ENCODE results near the gene CLDN4. TPM values are rescaled to one million over a fixed set of nuclear protein-coding genes. Genes with fewer than 3 reads are reported as not detected.

CLDN4 gene
- total and polyA plus RNA-seq, 2 experiments from 2014 or later = 11.6 to 19.4 TPM

DNA sequence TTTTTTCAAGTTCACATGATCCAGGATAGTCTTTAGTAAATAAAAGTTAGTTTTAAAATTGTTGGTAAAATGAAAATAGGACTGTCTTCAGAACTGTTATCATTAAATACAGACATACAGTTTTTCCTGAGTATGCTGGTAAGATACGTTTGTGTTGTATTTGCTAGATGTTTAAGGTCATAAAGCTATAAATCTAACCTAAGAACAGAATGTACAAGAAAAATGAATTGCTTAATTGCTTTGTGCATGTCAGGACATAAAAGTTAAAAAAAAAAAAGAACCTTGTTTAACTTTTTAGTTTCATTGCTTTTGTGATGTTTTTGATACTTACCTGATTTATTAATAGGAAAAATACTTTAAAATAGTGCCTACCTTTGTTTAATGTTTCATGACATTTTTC is 29.2 kb upstream of the CLDN4 start:
- 0 out of 3 replicates have a peak, but pooled peaks cover 3% of the 10 kb centered on the region for H3K36me3 Mint-ChIP-seq (ENCODE audit: low read depth)
- no peak overlapping the region for H3K27ac ChIP-seq (ENCODE audit: low read depth)
- no peaks in the 10 kb centered on the region for H3K4me1 Mint-ChIP-seq
- H3K27ac Mint-ChIP-seq = no peak overlapping the region
- H3K4me3 ChIP-seq = no peak overlapping the region
- H3K4me2 ChIP-seq = no peak overlapping the region
- no peak for ATAC-seq
- no peaks in the 10 kb centered on the region for H3F3A ChIP-seq (replicated peaks; ENCODE audit: low read depth)
- no peaks in the 10 kb centered on the region for H3K27me3 ChIP-seq (ENCODE audit: insufficient read depth)
- no peaks in the 10 kb centered on the region for H3K9me2 ChIP-seq (ENCODE audit: insufficient read depth)
- no peaks in the 10 kb centered on the region for H4K20me1 ChIP-seq (replicated peaks; ENCODE audit: insufficient read depth)
- no peak for DNase-seq (ENCODE audit: low spot score)
- peaks cover 8% of the 10 kb centered on the region for H3K27me3 Mint-ChIP-seq (ENCODE audit: insufficient read depth, low read depth, poor library complexity)
- H3K4me3 Mint-ChIP-seq = no peak overlapping the region
- H2AFZ ChIP-seq = no peak overlapping the region
- no peaks in the 10 kb centered on the region for H3K4me1 ChIP-seq (ENCODE audit: insufficient read depth)
- H3K9me3 Mint-ChIP-seq = peaks cover 10% of the 10 kb centered on the region; the same call in 2 of the 3 replicates
- no peaks in the 10 kb centered on the region for H3K36me3 ChIP-seq (ENCODE audit: insufficient read depth)
- H3K79me2 ChIP-seq (replicated peaks; ENCODE audit: insufficient read depth) = no peaks in the 10 kb centered on the region
- no peak for TF ChIP-seq ZNF114 (CRISPR knock-in tag; IDR thresholded peaks at IDR 0.05)

DNA sequence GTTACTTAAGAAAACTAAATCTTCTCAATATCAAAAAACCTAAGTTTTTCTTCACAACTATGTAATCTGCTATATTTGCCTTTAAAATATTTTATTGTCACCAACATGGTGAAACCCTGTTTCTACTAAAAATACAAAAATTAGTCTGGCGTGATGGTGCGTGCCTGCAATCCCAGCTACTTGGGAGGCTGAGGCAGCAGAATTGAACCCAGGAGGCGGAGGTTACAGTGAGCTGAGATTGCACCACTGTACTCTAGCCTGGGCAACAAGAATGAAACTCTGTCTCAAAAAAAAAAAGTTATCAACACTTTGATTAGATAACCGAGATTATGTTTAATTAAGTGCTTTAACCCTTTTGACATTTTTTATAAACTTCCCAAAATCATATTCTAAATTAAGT is 28.3 kb upstream of the CLDN4 start:
- 0 out of 3 replicates have a peak, but pooled peaks cover 3% of the 10 kb centered on the region for H3K36me3 Mint-ChIP-seq (ENCODE audit: low read depth)
- Histone ChIP-seq H3F3A (replicated peaks; ENCODE audit: low read depth) (no peaks in the 10 kb centered on the region), H3K27me3 (ENCODE audit: insufficient read depth) (no peaks in the 10 kb centered on the region), H3K4me2 (no peak overlapping the region), H3K4me1 (ENCODE audit: insufficient read depth) (no peaks in the 10 kb centered on the region), H4K20me1 (replicated peaks; ENCODE audit: insufficient read depth) (no peaks in the 10 kb centered on the region), H3K36me3 (ENCODE audit: insufficient read depth) (no peaks in the 10 kb centered on the region), H3K79me2 (replicated peaks; ENCODE audit: insufficient read depth) (no peaks in the 10 kb centered on the region), H3K4me3 (no peak overlapping the region), H3K27ac (ENCODE audit: low read depth) (no peak overlapping the region), H2AFZ (no peak overlapping the region), H3K9me2 (ENCODE audit: insufficient read depth) (no peaks in the 10 kb centered on the region)
- H3K9me3 Mint-ChIP-seq = peaks cover 10% of the 10 kb centered on the region; the same call in 2 of the 3 replicates
- DNase-seq (ENCODE audit: low spot score) (no peak), ATAC-seq (no peak)
- H3K4me1 Mint-ChIP-seq = no peaks in the 10 kb centered on the region
- peaks cover 10% of the 10 kb centered on the region for H3K27me3 Mint-ChIP-seq (ENCODE audit: insufficient read depth, low read depth, poor library complexity)
- H3K27ac Mint-ChIP-seq = no peak overlapping the region
- H3K4me3 Mint-ChIP-seq = no peak overlapping the region
- no peak for TF ChIP-seq EZH2 (IDR thresholded peaks at IDR 0.05; ENCODE audit: low read depth, unreplicated experiment)
- TF ChIP-seq, protein P1, sequence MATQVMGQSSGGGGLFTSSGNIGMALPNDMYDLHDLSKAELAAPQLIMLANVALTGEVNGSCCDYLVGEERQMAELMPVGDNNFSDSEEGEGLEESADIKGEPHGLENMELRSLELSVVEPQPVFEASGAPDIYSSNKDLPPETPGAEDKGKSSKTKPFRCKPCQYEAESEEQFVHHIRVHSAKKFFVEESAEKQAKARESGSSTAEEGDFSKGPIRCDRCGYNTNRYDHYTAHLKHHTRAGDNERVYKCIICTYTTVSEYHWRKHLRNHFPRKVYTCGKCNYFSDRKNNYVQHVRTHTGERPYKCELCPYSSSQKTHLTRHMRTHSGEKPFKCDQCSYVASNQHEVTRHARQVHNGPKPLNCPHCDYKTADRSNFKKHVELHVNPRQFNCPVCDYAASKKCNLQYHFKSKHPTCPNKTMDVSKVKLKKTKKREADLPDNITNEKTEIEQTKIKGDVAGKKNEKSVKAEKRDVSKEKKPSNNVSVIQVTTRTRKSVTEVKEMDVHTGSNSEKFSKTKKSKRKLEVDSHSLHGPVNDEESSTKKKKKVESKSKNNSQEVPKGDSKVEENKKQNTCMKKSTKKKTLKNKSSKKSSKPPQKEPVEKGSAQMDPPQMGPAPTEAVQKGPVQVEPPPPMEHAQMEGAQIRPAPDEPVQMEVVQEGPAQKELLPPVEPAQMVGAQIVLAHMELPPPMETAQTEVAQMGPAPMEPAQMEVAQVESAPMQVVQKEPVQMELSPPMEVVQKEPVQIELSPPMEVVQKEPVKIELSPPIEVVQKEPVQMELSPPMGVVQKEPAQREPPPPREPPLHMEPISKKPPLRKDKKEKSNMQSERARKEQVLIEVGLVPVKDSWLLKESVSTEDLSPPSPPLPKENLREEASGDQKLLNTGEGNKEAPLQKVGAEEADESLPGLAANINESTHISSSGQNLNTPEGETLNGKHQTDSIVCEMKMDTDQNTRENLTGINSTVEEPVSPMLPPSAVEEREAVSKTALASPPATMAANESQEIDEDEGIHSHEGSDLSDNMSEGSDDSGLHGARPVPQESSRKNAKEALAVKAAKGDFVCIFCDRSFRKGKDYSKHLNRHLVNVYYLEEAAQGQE (IDR thresholded peaks at IDR 0.05; ENCODE audit: unreplicated experiment) = no peak
- TF ChIP-seq, protein P2, sequence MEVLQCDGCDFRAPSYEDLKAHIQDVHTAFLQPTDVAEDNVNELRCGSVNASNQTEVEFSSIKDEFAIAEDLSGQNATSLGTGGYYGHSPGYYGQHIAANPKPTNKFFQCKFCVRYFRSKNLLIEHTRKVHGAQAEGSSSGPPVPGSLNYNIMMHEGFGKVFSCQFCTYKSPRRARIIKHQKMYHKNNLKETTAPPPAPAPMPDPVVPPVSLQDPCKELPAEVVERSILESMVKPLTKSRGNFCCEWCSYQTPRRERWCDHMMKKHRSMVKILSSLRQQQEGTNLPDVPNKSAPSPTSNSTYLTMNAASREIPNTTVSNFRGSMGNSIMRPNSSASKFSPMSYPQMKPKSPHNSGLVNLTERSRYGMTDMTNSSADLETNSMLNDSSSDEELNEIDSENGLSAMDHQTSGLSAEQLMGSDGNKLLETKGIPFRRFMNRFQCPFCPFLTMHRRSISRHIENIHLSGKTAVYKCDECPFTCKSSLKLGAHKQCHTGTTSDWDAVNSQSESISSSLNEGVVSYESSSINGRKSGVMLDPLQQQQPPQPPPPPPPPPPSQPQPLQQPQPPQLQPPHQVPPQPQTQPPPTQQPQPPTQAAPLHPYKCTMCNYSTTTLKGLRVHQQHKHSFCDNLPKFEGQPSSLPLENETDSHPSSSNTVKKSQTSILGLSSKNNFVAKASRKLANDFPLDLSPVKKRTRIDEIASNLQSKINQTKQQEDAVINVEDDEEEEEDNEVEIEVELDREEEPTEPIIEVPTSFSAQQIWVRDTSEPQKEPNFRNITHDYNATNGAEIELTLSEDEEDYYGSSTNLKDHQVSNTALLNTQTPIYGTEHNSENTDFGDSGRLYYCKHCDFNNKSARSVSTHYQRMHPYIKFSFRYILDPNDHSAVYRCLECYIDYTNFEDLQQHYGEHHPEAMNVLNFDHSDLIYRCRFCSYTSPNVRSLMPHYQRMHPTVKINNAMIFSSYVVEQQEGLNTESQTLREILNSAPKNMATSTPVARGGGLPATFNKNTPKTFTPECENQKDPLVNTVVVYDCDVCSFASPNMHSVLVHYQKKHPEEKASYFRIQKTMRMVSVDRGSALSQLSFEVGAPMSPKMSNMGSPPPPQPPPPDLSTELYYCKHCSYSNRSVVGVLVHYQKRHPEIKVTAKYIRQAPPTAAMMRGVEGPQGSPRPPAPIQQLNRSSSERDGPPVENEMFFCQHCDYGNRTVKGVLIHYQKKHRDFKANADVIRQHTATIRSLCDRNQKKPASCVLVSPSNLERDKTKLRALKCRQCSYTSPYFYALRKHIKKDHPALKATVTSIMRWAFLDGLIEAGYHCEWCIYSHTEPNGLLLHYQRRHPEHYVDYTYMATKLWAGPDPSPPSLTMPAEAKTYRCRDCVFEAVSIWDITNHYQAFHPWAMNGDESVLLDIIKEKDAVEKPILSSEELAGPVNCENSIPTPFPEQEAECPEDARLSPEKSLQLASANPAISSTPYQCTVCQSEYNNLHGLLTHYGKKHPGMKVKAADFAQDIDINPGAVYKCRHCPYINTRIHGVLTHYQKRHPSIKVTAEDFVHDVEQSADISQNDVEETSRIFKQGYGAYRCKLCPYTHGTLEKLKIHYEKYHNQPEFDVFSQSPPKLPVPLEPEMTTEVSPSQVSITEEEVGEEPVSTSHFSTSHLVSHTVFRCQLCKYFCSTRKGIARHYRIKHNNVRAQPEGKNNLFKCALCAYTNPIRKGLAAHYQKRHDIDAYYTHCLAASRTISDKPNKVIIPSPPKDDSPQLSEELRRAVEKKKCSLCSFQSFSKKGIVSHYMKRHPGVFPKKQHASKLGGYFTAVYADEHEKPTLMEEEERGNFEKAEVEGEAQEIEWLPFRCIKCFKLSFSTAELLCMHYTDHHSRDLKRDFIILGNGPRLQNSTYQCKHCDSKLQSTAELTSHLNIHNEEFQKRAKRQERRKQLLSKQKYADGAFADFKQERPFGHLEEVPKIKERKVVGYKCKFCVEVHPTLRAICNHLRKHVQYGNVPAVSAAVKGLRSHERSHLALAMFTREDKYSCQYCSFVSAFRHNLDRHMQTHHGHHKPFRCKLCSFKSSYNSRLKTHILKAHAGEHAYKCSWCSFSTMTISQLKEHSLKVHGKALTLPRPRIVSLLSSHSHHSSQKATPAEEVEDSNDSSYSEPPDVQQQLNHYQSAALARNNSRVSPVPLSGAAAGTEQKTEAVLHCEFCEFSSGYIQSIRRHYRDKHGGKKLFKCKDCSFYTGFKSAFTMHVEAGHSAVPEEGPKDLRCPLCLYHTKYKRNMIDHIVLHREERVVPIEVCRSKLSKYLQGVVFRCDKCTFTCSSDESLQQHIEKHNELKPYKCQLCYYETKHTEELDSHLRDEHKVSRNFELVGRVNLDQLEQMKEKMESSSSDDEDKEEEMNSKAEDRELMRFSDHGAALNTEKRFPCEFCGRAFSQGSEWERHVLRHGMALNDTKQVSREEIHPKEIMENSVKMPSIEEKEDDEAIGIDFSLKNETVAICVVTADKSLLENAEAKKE (CRISPR knock-in tag; IDR thresholded peaks at IDR 0.05) = no peak
- no peak for TF ChIP-seq ZNF331 (CRISPR knock-in tag; IDR thresholded peaks at IDR 0.05; ENCODE audit: low read depth)
- TF ChIP-seq POLR2AphosphoS5 (IDR thresholded peaks at IDR 0.05; ENCODE audit: low read depth) = no peak
- TF ChIP-seq, protein P3, sequence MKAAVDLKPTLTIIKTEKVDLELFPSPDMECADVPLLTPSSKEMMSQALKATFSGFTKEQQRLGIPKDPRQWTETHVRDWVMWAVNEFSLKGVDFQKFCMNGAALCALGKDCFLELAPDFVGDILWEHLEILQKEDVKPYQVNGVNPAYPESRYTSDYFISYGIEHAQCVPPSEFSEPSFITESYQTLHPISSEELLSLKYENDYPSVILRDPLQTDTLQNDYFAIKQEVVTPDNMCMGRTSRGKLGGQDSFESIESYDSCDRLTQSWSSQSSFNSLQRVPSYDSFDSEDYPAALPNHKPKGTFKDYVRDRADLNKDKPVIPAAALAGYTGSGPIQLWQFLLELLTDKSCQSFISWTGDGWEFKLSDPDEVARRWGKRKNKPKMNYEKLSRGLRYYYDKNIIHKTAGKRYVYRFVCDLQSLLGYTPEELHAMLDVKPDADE (IDR thresholded peaks at IDR 0.05) = no peak
- no peak for TF ChIP-seq CREB1 (CRISPR knock-in tag; IDR thresholded peaks at IDR 0.05; ENCODE audit: low read depth)
- TF ChIP-seq, protein P4, sequence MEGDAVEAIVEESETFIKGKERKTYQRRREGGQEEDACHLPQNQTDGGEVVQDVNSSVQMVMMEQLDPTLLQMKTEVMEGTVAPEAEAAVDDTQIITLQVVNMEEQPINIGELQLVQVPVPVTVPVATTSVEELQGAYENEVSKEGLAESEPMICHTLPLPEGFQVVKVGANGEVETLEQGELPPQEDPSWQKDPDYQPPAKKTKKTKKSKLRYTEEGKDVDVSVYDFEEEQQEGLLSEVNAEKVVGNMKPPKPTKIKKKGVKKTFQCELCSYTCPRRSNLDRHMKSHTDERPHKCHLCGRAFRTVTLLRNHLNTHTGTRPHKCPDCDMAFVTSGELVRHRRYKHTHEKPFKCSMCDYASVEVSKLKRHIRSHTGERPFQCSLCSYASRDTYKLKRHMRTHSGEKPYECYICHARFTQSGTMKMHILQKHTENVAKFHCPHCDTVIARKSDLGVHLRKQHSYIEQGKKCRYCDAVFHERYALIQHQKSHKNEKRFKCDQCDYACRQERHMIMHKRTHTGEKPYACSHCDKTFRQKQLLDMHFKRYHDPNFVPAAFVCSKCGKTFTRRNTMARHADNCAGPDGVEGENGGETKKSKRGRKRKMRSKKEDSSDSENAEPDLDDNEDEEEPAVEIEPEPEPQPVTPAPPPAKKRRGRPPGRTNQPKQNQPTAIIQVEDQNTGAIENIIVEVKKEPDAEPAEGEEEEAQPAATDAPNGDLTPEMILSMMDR (conservative IDR thresholded peaks at IDR 0.05; ENCODE audit: low read depth in 2 of 2) = no peak
- no peak for TF ChIP-seq EZH2phosphoT487 (IDR thresholded peaks at IDR 0.05; ENCODE audit: unreplicated experiment)
